ENCODE measurements around the gene PMPCA.

Gene PMPCA

DNA sequence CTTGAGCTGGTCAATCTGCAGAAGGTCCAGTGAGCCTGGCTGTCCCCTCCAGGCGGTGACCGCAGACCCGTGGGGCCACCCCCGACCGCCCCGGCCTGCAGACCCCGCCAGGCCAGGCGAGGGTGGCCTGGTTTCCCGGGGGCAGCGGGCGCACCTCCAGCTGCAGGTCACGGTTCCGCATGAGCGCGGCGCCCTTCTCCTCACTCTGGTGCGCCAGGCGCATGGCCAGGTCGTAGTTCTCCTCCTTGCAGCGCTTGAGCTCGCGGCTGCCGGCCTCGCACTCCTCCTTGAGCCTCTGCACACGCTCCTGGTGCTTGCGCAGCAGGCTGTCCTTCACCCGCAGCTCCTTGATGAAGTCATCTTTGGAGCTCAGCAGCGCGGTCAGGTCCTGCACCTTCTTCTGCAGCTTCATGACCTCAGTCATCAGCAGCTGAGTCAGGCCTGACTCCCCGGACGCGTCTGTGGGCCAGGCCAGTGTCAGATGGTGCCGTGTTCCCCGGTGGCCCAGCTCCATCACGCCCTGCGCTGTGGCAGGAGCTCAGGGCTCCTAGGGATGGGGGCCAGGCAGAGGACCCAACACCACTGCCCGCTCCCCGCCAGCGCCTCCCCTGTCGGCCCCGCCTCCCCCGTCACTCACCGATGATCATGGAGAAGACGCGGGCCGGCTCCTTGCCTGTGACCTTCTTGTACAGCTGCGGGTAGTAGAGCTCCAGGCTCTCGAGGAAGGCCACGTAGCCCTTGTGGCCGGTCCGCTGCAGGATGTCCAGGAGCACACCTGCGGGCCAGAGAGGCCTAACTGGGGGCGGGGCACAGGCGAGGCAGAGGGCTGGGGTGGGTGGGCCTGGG, 39.5 kb upstream of the PMPCA start:
- no peak for DNase-seq (ENCODE audit: extremely low read depth, low read depth)
- TF ChIP-seq, protein P1, sequence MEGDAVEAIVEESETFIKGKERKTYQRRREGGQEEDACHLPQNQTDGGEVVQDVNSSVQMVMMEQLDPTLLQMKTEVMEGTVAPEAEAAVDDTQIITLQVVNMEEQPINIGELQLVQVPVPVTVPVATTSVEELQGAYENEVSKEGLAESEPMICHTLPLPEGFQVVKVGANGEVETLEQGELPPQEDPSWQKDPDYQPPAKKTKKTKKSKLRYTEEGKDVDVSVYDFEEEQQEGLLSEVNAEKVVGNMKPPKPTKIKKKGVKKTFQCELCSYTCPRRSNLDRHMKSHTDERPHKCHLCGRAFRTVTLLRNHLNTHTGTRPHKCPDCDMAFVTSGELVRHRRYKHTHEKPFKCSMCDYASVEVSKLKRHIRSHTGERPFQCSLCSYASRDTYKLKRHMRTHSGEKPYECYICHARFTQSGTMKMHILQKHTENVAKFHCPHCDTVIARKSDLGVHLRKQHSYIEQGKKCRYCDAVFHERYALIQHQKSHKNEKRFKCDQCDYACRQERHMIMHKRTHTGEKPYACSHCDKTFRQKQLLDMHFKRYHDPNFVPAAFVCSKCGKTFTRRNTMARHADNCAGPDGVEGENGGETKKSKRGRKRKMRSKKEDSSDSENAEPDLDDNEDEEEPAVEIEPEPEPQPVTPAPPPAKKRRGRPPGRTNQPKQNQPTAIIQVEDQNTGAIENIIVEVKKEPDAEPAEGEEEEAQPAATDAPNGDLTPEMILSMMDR (IDR thresholded peaks at IDR 0.05; ENCODE audit: low read depth, low read length), result no peak

DNA sequence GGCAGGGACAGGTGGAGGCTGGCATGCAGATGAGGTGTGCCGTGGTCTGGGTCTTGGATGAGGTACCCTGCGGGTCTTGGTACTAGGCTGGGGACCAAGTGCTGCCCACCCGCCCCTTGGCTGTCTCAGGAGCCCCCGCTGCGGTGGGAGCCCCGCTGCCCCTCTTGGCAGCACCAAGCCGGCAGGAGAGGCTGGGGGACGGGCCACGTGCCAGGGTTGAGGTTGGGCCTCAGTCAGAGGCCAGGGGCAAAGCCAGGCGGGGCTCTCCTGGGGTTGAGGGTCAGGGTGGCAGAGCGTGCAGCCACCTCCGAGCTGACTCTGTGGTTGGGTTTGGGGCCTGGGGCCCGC, 39.0 kb upstream of the PMPCA start:
- TF ChIP-seq, protein P1 (IDR thresholded peaks at IDR 0.05; ENCODE audit: low read depth, low read length), result no peak
- DNase-seq (ENCODE audit: extremely low read depth, low read depth), result no peak

DNA sequence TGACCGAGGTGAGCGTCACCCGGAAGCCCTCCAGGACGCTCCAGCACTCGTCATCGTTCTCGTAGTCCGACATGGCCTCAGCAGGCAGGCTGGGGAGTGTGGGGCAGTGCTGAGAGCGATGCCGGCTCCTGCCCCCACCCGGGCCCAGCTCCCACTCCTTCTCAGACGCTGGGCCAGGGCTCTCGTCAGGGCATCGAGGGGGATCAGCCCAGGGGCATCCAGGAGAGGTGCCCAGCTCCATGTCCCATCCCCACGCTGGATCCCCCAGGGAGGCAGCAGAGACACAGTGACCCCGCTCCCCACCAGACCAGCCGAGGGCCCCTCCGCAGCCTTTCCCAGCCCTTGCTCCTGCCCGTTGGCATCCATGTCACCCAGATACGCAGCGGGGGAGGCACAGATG, 38.5 kb upstream of the PMPCA start:
- no peak for DNase-seq (ENCODE audit: extremely low read depth, low read depth)
- TF ChIP-seq, protein P1 (IDR thresholded peaks at IDR 0.05; ENCODE audit: low read depth, low read length), result no peak

DNA sequence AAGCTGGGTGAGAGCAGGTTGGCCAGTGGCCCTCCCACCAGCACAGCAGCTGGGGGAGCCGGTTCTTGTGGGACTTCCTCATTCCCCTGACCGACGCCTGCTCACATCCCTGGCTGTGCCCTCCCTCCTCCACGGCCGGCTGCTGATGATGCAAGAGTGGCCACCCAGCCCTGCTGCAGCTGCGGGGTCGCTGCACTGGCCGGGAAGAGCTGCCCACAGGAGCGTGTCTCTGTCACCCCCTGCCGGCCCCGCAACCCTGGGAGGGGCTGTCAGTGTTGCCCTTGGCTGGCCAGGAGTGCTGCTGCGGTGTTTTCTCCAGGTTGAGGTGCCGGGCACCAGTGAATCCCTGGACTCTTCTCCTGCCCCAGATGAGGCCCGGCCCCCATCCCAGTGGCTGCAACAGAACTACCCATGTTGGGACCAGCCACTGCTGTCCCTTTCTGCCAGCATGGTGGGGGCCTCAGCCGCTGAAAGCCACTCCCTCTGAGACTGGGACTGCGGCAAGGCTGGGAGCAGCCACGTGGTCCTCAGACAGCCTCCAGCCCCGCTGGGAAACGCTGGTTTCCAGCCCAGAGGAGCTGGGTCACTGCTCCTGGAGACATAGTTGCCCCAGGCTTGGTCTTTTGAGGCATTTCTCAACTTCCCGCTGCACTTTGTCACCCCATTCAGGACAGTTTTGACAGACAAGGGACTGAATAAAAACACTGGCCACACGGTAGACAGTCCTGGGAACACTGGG, 37.7 kb upstream of the PMPCA start:
- peak; percentile 52 for DNase-seq (ENCODE audit: extremely low read depth, low read depth)
- TF ChIP-seq, protein P1 (IDR thresholded peaks at IDR 0.05; ENCODE audit: low read depth, low read length), result peak; percentile 30

DNA sequence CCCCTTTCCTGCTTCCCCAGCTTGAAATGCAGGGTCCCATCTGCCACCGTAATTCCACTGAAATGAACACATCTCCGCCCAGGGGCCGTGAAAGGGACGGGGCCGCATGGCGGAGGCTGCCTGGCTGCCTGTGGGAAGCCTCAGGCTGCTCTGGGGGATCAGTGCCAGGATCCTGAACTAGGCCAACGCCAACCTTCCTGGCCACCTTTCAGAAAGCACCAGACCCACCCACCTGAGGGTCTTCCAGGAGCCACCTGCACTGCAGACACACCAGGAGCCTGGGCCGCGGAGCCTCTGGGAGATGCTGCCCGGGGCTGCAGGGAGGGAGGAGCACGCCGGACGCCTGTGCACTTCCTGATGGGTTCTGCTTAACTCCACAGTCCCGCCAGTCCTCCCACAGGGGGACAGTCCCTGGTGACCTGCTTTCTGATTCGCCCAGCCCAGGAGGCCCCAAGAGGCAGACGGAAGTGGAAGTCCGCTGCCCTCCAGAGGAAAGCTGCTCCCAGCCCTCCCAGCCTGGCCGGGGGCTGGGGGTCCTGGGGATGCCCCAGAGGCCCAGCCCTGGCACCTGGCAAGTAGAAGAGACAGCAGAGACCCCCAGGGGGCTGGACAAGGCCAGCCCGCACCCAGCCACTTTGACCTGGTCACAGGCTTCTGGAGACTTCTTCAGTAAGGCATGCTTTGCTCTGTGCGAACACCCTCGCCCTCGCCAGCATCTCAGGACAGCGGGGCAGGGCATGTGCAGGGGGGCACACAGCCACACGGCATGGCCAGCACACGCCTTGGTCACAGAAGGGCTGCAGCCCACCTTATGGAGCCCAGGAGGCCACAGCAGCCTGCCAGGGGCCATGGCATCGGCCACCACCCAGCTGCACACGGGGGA, 36.9 kb upstream of the PMPCA start, which contains the start of gene CARD9:
TSS of gene CARD9 (minus strand) at position 370 of the 883 bp plus-strand sequence. CDS start 1,591 bp downstream, outside the sequence.
- DNase-seq (ENCODE audit: extremely low read depth, low read depth), result no peak
- TF ChIP-seq, protein P1 (IDR thresholded peaks at IDR 0.05; ENCODE audit: low read depth, low read length), result no peak

DNA sequence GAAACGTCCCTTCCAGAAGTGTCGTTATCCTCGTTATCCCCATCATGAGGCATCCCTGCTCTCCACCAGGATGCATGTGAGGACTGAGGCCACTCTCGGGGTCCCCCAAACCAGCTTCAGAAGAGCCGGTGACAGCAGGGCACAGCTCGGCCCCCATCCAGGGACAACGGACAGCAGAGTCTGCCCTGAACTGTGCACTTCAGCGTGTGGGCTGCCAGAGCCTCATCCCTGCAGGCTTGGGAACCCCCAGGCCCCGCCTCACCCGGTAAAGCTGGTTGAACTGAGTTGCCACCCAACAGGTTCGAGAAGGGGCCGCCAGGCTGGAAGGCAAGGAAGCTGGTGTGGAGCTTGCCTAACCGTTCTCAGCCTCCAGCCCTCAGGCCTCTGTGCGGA, 36.3 kb upstream of the PMPCA start:
- TF ChIP-seq, protein P1 (IDR thresholded peaks at IDR 0.05; ENCODE audit: low read depth, low read length), result no peak
- no peak for DNase-seq (ENCODE audit: extremely low read depth, low read depth)
